Adrenal gland (tissue), 5 donors: ENCODE data around the gene DEFB132.

Source experiments
- CTCF ChIP-seq, 6 experiments: fragments of 450-650 bp in 4 of 6; fragments of 200-600 bp in 2 of 6; sonication (generic) in 1 of 6; IDR thresholded peaks; 1 replicate in 5 of 6; 2 replicates in 1 of 6; pipeline versions ENCODE4 v1.5.1 to v1.8.0; 2016 to 2021; ENCODE audit warnings: antibody characterized with exemption in 6 of 6, mild to moderate bottlenecking in 2 of 6, moderate library complexity in 1 of 6
- POLR2A ChIP-seq, 2 donors: fragments of 450-650 bp; IDR thresholded peaks; one replicate each; pipeline ENCODE4 v1.6.1; 2017; ENCODE audit warnings: antibody characterized with exemption in 2 of 2, mild to moderate bottlenecking in 2 of 2, moderate library complexity in 1 of 2
- donor health status: DM: no; HTN: no; CAD: no.

DNA sequence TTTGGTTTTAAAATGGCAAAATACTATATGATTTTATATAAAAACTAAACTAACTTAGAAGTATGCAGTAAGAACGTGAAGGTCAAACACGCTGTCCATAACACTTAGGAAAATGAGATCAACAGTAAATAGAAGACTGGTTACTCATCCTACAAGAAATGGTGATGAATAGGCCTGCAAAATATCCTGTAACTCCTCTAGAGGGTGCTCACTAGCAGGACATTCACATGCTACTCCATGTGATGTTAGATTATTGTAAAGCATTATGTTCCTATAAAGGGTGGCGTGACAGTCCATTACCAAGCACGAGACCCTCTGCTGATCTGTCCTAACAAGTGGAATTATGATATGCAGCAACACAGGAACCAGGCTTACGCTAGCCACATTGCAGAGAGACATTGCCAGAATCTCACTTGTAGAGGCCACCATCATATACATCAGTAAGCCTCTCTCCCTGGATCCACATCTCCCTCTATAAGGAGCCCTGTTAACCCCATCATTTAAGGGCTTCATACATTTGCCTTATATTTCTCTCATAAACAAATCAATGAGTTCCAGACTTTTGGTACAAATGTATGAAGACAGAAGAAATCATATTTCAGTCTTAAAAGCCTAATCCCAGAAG lies 48.5 kb upstream of the DEFB132 start:
- TF ChIP-seq CTCF (IDR thresholded peaks at IDR 0.05) (peak; percentile 22 to 68 (median 62)), POLR2A (IDR thresholded peaks at IDR 0.05) (no peak)
